ENCODE measurements around the gene CTSL. TPM values are rescaled to one million over a fixed set of nuclear protein-coding genes. Genes with fewer than 3 reads are reported as not detected.

Gene CTSL
- polyA plus RNA-seq, 1 donor (not counting 4 experiments of a cell fraction or from before 2014, with no cell fraction given), result 121 TPM

- H3K9ac ChIP-seq (ENCODE audit: control insufficient read depth, extremely low read depth, insufficient read depth, low read length), result no peak overlapping the region
- no peaks in the 10 kb centered on the region for H3K79me2 ChIP-seq (ENCODE audit: control insufficient read depth, insufficient read depth, low read length)
- H3K36me3 ChIP-seq (ENCODE audit: control insufficient read depth in 2 of 2, extremely low read depth in 1 of 2, insufficient read depth in 2 of 2, low read length in 2 of 2), result peaks cover 3 to 17% of the 10 kb centered on the region in 2 experiments
- TF ChIP-seq EZH2 (IDR thresholded peaks at IDR 0.05; ENCODE audit: low read length), result no peak
- TF ChIP-seq, protein P1, sequence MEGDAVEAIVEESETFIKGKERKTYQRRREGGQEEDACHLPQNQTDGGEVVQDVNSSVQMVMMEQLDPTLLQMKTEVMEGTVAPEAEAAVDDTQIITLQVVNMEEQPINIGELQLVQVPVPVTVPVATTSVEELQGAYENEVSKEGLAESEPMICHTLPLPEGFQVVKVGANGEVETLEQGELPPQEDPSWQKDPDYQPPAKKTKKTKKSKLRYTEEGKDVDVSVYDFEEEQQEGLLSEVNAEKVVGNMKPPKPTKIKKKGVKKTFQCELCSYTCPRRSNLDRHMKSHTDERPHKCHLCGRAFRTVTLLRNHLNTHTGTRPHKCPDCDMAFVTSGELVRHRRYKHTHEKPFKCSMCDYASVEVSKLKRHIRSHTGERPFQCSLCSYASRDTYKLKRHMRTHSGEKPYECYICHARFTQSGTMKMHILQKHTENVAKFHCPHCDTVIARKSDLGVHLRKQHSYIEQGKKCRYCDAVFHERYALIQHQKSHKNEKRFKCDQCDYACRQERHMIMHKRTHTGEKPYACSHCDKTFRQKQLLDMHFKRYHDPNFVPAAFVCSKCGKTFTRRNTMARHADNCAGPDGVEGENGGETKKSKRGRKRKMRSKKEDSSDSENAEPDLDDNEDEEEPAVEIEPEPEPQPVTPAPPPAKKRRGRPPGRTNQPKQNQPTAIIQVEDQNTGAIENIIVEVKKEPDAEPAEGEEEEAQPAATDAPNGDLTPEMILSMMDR (optimal IDR thresholded peaks at IDR 0.05 in 1 of 3, IDR thresholded peaks at IDR 0.05 in 1 of 3, conservative IDR thresholded peaks at IDR 0.05 in 1 of 3; ENCODE audit: extremely low read depth in 1 of 3, insufficient read depth in 2 of 3, low read length in 3 of 3), result no peak
- DNase-seq (ENCODE audit: low read depth, low spot score) (no peak), FAIRE-seq (no peak)
- H2AFZ ChIP-seq (ENCODE audit: control insufficient read depth, low read length), result no peak overlapping the region
- no peaks in the 10 kb centered on the region for H4K20me1 ChIP-seq (ENCODE audit: control insufficient read depth, extremely low read depth, insufficient read depth, low read length)
- H3K9me1 ChIP-seq (ENCODE audit: control insufficient read depth, extremely low read depth, insufficient read depth, low read length), result no peaks in the 10 kb centered on the region
- H3K4me2 ChIP-seq (ENCODE audit: control insufficient read depth, extremely low read depth, insufficient read depth, low read depth, low read length), result no peak overlapping the region
- no peak overlapping the region for H3K27ac ChIP-seq (ENCODE audit: control insufficient read depth, insufficient read depth, low read length)
- no peaks in the 10 kb centered on the region for H3K4me1 ChIP-seq (ENCODE audit: control insufficient read depth, extremely low read depth, insufficient read depth, low read length)
- no peaks in the 10 kb centered on the region for H3K9me3 ChIP-seq (ENCODE audit: control insufficient read depth, low read depth, low read length)
- no peaks in the 10 kb centered on the region for H3K27me3 ChIP-seq (ENCODE audit: control insufficient read depth, extremely low read depth, insufficient read depth, low read length)
- dilution Hi-C loops (cut with MboI; ENCODE audit: extremely low pct_ligation_motif_present, low sequenced_read_pairs), result no loop called here
- H3K4me3 ChIP-seq (ENCODE audit: control insufficient read depth in 2 of 3, extremely low read depth in 1 of 3, insufficient read depth in 2 of 3, low read depth in 1 of 3, low read length in 3 of 3), result no peak overlapping the region
Measured at GRCh38 chr9:87733273-87734052, 7.5 kb downstream of the CTSL start.

DNA sequence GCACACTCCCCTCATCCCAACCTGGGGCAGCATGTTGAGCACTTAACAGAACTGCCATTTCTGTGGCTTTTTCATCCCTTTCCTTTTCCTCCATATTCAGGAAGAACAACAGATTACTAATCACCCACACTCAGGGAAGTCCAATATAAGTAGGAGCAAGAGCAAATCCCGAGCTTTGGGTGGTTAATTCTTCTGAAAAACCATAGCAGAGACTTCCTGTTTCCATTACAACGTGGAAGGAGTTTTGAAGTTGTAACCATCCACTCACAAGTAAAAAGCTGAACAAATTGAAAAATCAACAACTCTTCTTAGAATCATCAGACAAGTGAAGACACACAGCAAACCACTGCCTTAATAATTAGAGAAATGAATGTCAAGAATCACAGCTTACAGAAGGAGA lies 8.2 kb downstream of the CTSL start:
- Histone ChIP-seq H3K27me3 (ENCODE audit: control insufficient read depth, extremely low read depth, insufficient read depth, low read length) (no peaks in the 10 kb centered on the region), H3K4me3 (ENCODE audit: control insufficient read depth in 2 of 3, extremely low read depth in 1 of 3, insufficient read depth in 2 of 3, low read depth in 1 of 3, low read length in 3 of 3) (no peak overlapping the region), H3K36me3 (ENCODE audit: control insufficient read depth in 2 of 2, extremely low read depth in 1 of 2, insufficient read depth in 2 of 2, low read length in 2 of 2) (peaks cover 3 to 13% of the 10 kb centered on the region in 2 experiments), H3K4me2 (ENCODE audit: control insufficient read depth, extremely low read depth, insufficient read depth, low read depth, low read length) (no peak overlapping the region), H3K9me3 (ENCODE audit: control insufficient read depth, low read depth, low read length) (no peaks in the 10 kb centered on the region), H3K79me2 (ENCODE audit: control insufficient read depth, insufficient read depth, low read length) (no peaks in the 10 kb centered on the region), H3K9me1 (ENCODE audit: control insufficient read depth, extremely low read depth, insufficient read depth, low read length) (no peaks in the 10 kb centered on the region), H3K9ac (ENCODE audit: control insufficient read depth, extremely low read depth, insufficient read depth, low read length) (no peak overlapping the region), H3K4me1 (ENCODE audit: control insufficient read depth, extremely low read depth, insufficient read depth, low read length) (no peaks in the 10 kb centered on the region), H4K20me1 (ENCODE audit: control insufficient read depth, extremely low read depth, insufficient read depth, low read length) (no peaks in the 10 kb centered on the region), H3K27ac (ENCODE audit: control insufficient read depth, insufficient read depth, low read length) (no peak overlapping the region), H2AFZ (ENCODE audit: control insufficient read depth, low read length) (no peak overlapping the region)
- DNase-seq (ENCODE audit: low read depth, low spot score) (no peak), FAIRE-seq (no peak)
- no peak for TF ChIP-seq EZH2 (IDR thresholded peaks at IDR 0.05; ENCODE audit: low read length)
- TF ChIP-seq, protein P1 (optimal IDR thresholded peaks at IDR 0.05 in 1 of 3, IDR thresholded peaks at IDR 0.05 in 1 of 3, conservative IDR thresholded peaks at IDR 0.05 in 1 of 3; ENCODE audit: extremely low read depth in 1 of 3, insufficient read depth in 2 of 3, low read length in 3 of 3), result no peak
- dilution Hi-C loops (cut with MboI; ENCODE audit: extremely low pct_ligation_motif_present, low sequenced_read_pairs), result no loop called here

Measured in keratinocyte (primary cell).